Neural crest cell (in vitro differentiated cells): ENCODE data around the gene TERC. TPM values are rescaled to one million over a fixed set of nuclear protein-coding genes. Genes with fewer than 3 reads are reported as not detected.
"Not testable (repeated sequence)": the region's sequence is repeated elsewhere in the genome, so short reads cannot be mapped to it uniquely, and the experiment has no call there.

ENCODE experiments used
- DNase-seq: peaks from one replicate; pipeline ENCODE4 v3.0.0; 2021; ENCODE audit warnings: low read depth, mixed read lengths, low spot score
- H3K27ac Mint-ChIP-seq: one replicate; pipeline ENCODE4 v1.8.0; 2021; ENCODE audit warnings: mild to moderate bottlenecking, mixed read lengths; ENCODE audit not compliant: unreplicated experiment
- H3K27me3 Mint-ChIP-seq: 2 replicates; pipeline ENCODE4 v1.8.0; 2021; ENCODE audit warnings: low read depth, mild to moderate bottlenecking, mixed read lengths
- H3K36me3 Mint-ChIP-seq: 2 replicates; pipeline ENCODE4 v1.8.0; 2021; ENCODE audit warnings: low read depth, mild to moderate bottlenecking, mixed read lengths
- H3K4me1 Mint-ChIP-seq: 2 replicates; pipeline ENCODE4 v1.8.0; 2021; ENCODE audit warnings: mixed read lengths
- H3K4me3 Mint-ChIP-seq: one replicate; pipeline ENCODE4 v1.8.0; 2021; ENCODE audit warnings: mild to moderate bottlenecking, mixed read lengths
- H3K9me3 Mint-ChIP-seq: 2 replicates; pipeline ENCODE4 v1.8.0; 2021; ENCODE audit warnings: mixed read lengths
- CTCF ChIP-seq: fragments of 200-600 bp; sonication (generic); conservative IDR thresholded peaks from 2 replicates; pipeline ENCODE4 v1.5.0; 2021; ENCODE audit warnings: antibody characterized with exemption, mild to moderate bottlenecking
- total RNA-seq: library from RNA; stranded (reverse); gene quantifications from 2 replicates; pipeline ENCODE4 v1.2.1, GENCODE V29; 2021

TERC gene
- total RNA-seq, 1 donor from 2014 or later = 19.5 TPM

DNA sequence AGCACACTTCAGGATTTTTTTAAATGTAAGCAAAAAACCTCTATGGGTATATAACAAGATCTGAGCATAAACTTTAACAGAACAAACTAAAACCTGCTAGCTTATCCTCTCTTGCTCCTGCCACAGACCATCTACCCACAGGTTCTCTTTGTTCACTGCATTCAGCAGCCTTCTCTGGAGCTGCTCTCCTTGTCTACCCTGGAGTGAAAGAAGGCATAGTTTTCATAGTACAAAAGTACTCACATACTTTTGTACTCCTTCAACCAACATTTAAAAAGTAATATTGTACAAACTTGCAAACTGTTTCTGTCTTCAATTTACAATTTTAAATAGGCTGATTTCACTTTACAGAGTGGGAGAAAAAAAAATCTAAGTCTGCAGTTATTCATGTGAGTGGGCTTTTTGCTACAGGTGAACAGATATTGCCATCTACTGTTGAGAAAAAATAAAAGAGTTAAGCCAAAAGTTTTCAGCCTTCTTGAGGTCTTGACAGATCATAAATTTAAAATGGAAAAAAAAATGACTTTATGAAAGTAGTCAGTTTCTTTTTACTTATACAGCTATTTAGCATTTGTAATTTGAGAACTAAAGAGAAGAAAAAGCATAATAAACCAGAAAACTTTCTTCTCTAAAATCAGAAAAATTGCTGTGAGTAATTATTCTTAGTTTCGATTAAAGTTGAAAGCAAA is 20.4 kb downstream of the TERC start:
- no peaks in the 10 kb centered on the region for H3K9me3 Mint-ChIP-seq
- no peak for DNase-seq
- no peaks in the 10 kb centered on the region for H3K36me3 Mint-ChIP-seq
- H3K4me3 Mint-ChIP-seq = no peak overlapping the region
- TF ChIP-seq CTCF = peak; percentile 64
- H3K27ac Mint-ChIP-seq = no peak overlapping the region
- peaks cover 5% of the 10 kb centered on the region for H3K4me1 Mint-ChIP-seq
- peaks cover 22% of the 10 kb centered on the region for H3K27me3 Mint-ChIP-seq

GRCh38 chr3:169739067-169739466 is 25.8 kb downstream of the TERC start:
- no peak overlapping the region for H3K27ac Mint-ChIP-seq

GRCh38 chr3:169731857-169732256 is 33.0 kb downstream of the TERC start:
- Mint-ChIP-seq H3K9me3 (peaks cover 15% of the 10 kb centered on the region), H3K27me3 (peaks cover 13% of the 10 kb centered on the region)
- not testable (repeated sequence) for H3K4me3 Mint-ChIP-seq, DNase-seq, H3K4me1 Mint-ChIP-seq, H3K36me3 Mint-ChIP-seq, H3K27ac Mint-ChIP-seq

More at GRCh38 chr3:169739067-169739466, 25.8 kb downstream of the TERC start:
- Mint-ChIP-seq H3K27me3 (no peaks in the 10 kb centered on the region), H3K36me3 (no peaks in the 10 kb centered on the region), H3K4me1 (no peaks in the 10 kb centered on the region), H3K9me3 (peaks cover 7% of the 10 kb centered on the region), H3K4me3 (no peak overlapping the region)
- TF ChIP-seq CTCF = no peak
- DNase-seq = no peak

DNA sequence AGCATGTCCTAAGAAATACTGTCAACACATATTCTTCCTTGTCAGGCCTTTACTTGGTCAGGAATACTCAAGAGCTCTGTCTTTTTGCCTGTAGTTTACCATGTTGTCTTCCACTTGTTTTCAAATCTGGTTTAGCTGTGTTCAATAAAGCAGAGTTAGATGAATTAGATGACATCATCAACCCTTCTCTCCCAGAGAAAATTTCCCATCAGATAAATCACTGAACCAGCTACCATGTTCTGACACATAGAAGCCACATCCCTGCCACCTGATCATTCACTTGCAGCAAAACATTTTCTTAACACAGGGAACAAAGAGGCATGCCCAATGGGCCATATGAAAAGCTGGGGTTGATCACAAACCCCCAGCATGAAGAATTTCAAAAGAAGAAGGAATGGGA is 42.1 kb downstream of the TERC start:
- Mint-ChIP-seq H3K27ac (no peak overlapping the region), H3K27me3 (peaks cover 34% of the 10 kb centered on the region)
- TF ChIP-seq CTCF = no peak

DNA sequence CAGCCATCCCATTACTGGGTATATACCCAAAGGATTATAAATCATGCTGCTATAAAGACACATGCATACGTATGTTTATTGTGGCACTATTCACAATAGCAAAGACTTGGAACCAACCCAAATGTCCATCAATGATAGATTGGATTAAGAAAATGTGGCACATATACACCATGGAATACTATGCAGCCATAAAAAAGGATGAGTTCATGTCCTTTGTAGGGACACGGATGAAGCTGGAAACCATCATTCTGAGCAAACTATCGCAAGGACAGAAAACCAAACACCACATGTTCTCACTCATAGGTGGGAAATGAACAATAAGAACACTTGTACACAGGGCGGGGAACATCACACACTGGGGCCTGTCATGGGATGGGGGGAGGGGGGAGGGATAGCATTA is 46.4 kb downstream of the TERC start:
- H3K4me3 Mint-ChIP-seq, H3K4me1 Mint-ChIP-seq, H3K9me3 Mint-ChIP-seq, DNase-seq, H3K27ac Mint-ChIP-seq, H3K36me3 Mint-ChIP-seq: not testable (repeated sequence)
- peaks cover 18% of the 10 kb centered on the region for H3K27me3 Mint-ChIP-seq

More for the DNA sequence above, 42.1 kb downstream of the TERC start:
- H3K4me1 Mint-ChIP-seq = no peaks in the 10 kb centered on the region
- peaks cover 2% of the 10 kb centered on the region for H3K36me3 Mint-ChIP-seq
- no peak overlapping the region for H3K4me3 Mint-ChIP-seq
- peaks cover 4% of the 10 kb centered on the region for H3K9me3 Mint-ChIP-seq
- DNase-seq = no peak

Other genes starting within 250 kb of the TERC start
- gene MECOM, start 101.3 kb downstream of the TERC start, total RNA-seq = 1.1 and 2.9 TPM in 2 replicates
- 1.5 TPM in 2 replicates for gene ACTRT3, start 4.5 kb upstream of the TERC start, total RNA-seq
- gene MYNN, start 8.3 kb upstream of the TERC start, total RNA-seq = 15.0 and 15.7 TPM in 2 replicates
- 0.12 and 0.16 TPM in 2 replicates for gene LRRIQ4, start 47.8 kb upstream of the TERC start, total RNA-seq
- gene LRRC34, start 47.8 kb upstream of the TERC start, total RNA-seq = 8.6 and 10.1 TPM in 2 replicates
- gene LRRC31, start 104.9 kb upstream of the TERC start, total RNA-seq = not detected in 2 replicates
- not detected in 2 replicates for gene SAMD7, start 146.5 kb upstream of the TERC start, total RNA-seq
- gene SEC62, start 201.7 kb upstream of the TERC start, total RNA-seq = 67.9 and 68.8 TPM in 2 replicates